Esophagus muscularis mucosa (tissue), 4 donors: ENCODE measurements around the gene LIFR. TPM values are rescaled to one million over a fixed set of nuclear protein-coding genes. Genes with fewer than 3 reads are reported as not detected.

Source experiments
- DNase-seq: peaks from one replicate; pipeline ENCODE4 v3.0.0-alpha.2; 2017; ENCODE audit errors: extremely low spot score
- H3K27ac ChIP-seq, 4 donors: fragments of 200-600 bp; sonication (generic); replicated peaks in 1 of 4; 1 replicate in 3 of 4; 2 replicates in 1 of 4; pipeline ENCODE4 v1.5.1; 2016 to 2019; ENCODE audit warnings: mild to moderate bottlenecking in 1 of 4
- H3K27me3 ChIP-seq, 4 donors: fragments of 200-600 bp; sonication (generic); one replicate each; pipeline versions ENCODE4 v1.5.1 to v1.6.0; 2016 to 2019
- H3K36me3 ChIP-seq, 4 donors: fragments of 200-600 bp; sonication (generic); one replicate each; pipeline ENCODE4 v1.5.1; 2016 to 2019
- H3K4me1 ChIP-seq, 4 donors: fragments of 200-600 bp; sonication (generic); one replicate each; pipeline ENCODE4 v1.5.1; 2016 to 2019
- H3K4me3 ChIP-seq, 4 donors: fragments of 200-600 bp; sonication (generic); 1 replicate in 2 of 4; 2 replicates in 2 of 4; pipeline ENCODE4 v1.5.1; 2016 to 2019; ENCODE audit warnings: mild to moderate bottlenecking in 4 of 4, moderate library complexity in 1 of 4
- H3K9me3 ChIP-seq, 4 donors: fragments of 200-600 bp; sonication (generic); 1 replicate in 3 of 4; 2 replicates in 1 of 4; pipeline ENCODE4 v1.5.1; 2016 to 2019
- EP300 ChIP-seq: sonication (generic); formaldehyde crosslinking; IDR thresholded peaks from one replicate; pipeline ENCODE4 v1.6.1; 2017; ENCODE audit warnings: antibody characterized with exemption
- POLR2A ChIP-seq: fragments of 450-650 bp; IDR thresholded peaks from one replicate; pipeline ENCODE4 v1.6.1; 2017; ENCODE audit warnings: antibody characterized with exemption, moderate library complexity, mild to moderate bottlenecking, low read depth
- POLR2AphosphoS5 ChIP-seq, 2 donors: sonication (generic); formaldehyde crosslinking; IDR thresholded peaks; one replicate each; pipeline ENCODE4 v1.6.1; 2017; ENCODE audit warnings: antibody characterized with exemption in 2 of 2
- WGBS: methylation state at CpG from one replicate; pipeline ENCODE4 v1.1.5; 2018; 5-methylcytosine and 5-hydroxymethylcytosine counted together
- intact Hi-C: fragments of 100-400 bp; cut with DNase I; formaldehyde crosslinking; loops from one replicate; pipeline ENCODE4 v1.15.1; 2023
- total RNA-seq, 4 donors: library from RNA; depleted of rRNA; stranded (reverse); fragments of >200 nt; gene quantifications; one replicate each; pipeline versions ENCODE4 v1.1.0 to v1.2.1, GENCODE V29; 2016
- TF ChIP-seq, protein P1 (sequence below), 3 experiments: fragments of 200-600 bp in 2 of 3; fragments of 450-650 bp in 1 of 3; sonication (generic) in 2 of 3; IDR thresholded peaks; one replicate each; pipeline ENCODE4 v1.5.1; 2017 to 2019; ENCODE audit warnings: antibody characterized with exemption in 3 of 3, mild to moderate bottlenecking in 2 of 3, moderate library complexity in 1 of 3

LIFR gene
- total RNA-seq, 4 donors from 2014 or later: 72.3 to 102 (median 90.1) TPM

DNA sequence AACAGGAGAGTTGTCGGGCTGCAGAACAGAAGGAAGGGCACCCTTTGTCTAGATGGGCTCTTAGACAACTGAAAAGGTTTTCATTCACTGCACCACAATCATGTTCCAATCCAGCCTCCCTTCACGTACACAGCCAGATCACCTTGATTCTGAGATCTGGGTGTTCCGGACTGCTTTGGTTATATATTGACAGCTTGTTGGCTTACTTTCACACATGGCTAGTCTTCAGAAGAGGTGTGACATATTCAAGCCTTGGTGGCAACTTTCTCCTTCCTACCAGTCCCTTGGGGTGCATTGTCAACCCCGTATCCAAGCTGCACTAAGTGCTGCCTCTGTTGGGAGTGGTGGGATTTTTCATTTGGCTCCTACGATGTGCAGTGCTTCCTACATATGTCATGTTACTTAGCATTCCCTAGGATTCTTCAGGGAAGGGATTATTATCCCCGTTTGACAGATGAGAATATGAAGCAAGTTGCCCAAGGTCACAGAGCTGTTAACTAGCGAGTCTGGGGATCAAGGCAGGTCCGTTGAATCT lies 100.6 kb downstream of the LIFR start:
- Histone ChIP-seq H3K27me3 (no peaks in the 10 kb centered on the region), H3K36me3 (peaks cover 0 to 4% (median 0%) of the 10 kb centered on the region in 4 donors), H3K27ac (no peak overlapping the region), H3K4me1 (no peaks in the 10 kb centered on the region), H3K4me3 (no peak overlapping the region), H3K9me3 (no peaks in the 10 kb centered on the region)
- intact Hi-C loops: no loop called here
- 91% methylated on average over 8 of the region's 8 CpGs for WGBS
- no peak for DNase-seq
- TF ChIP-seq POLR2A (no peak), POLR2AphosphoS5 (IDR thresholded peaks at IDR 0.05) (no peak), EP300 (no peak)
- TF ChIP-seq, protein P1, sequence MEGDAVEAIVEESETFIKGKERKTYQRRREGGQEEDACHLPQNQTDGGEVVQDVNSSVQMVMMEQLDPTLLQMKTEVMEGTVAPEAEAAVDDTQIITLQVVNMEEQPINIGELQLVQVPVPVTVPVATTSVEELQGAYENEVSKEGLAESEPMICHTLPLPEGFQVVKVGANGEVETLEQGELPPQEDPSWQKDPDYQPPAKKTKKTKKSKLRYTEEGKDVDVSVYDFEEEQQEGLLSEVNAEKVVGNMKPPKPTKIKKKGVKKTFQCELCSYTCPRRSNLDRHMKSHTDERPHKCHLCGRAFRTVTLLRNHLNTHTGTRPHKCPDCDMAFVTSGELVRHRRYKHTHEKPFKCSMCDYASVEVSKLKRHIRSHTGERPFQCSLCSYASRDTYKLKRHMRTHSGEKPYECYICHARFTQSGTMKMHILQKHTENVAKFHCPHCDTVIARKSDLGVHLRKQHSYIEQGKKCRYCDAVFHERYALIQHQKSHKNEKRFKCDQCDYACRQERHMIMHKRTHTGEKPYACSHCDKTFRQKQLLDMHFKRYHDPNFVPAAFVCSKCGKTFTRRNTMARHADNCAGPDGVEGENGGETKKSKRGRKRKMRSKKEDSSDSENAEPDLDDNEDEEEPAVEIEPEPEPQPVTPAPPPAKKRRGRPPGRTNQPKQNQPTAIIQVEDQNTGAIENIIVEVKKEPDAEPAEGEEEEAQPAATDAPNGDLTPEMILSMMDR (IDR thresholded peaks at IDR 0.05): no peak

GRCh38 chr5:38453921-38454320 lies 102.5 kb downstream of the LIFR start:
- DNase-seq: no peak
- intact Hi-C loops: no loop called here
- TF ChIP-seq POLR2AphosphoS5 (IDR thresholded peaks at IDR 0.05) (no peak), EP300 (no peak), POLR2A (no peak)
- TF ChIP-seq, protein P1 (IDR thresholded peaks at IDR 0.05): no peak
- Histone ChIP-seq H3K27ac (no peak overlapping the region), H3K36me3 (peaks cover 0 to 4% (median 0%) of the 10 kb centered on the region in 4 donors), H3K4me1 (no peaks in the 10 kb centered on the region), H3K4me3 (no peak overlapping the region), H3K9me3 (no peaks in the 10 kb centered on the region), H3K27me3 (no peaks in the 10 kb centered on the region)
- WGBS: 92% methylated on average over 11 of the region's 11 CpGs

DNA sequence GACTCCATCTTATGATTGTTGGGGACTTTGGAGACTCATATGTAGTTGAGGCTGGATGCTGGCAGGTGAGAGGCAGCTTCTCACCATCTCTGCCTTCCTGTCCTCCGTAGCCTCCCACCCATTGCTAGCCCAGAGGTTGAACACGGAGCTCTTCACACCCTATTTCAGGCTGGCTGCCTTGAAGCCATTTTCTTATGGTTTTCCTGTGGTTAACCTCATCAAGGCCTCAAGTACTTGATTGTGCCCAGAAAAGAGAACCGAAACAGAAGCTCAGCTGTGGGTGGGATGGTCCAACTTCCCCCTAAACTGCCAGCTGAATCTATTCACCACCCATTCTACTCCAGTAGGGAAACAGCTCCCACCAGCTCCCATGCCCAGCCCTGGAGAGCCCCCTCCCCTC lies 102.9 kb downstream of the LIFR start:
- intact Hi-C loops: no loop called here
- Histone ChIP-seq H3K4me1 (peaks cover 0 to 4% (median 2%) of the 10 kb centered on the region in 4 donors), H3K36me3 (peaks cover 0 to 4% (median 0%) of the 10 kb centered on the region in 4 donors), H3K9me3 (no peaks in the 10 kb centered on the region), H3K4me3 (no peak overlapping the region), H3K27me3 (no peaks in the 10 kb centered on the region), H3K27ac (no peak overlapping the region)
- WGBS: 97% methylated on average over 3 of the region's 3 CpGs
- DNase-seq: no peak
- TF ChIP-seq POLR2A: no peak
- TF ChIP-seq POLR2AphosphoS5 (IDR thresholded peaks at IDR 0.05): no peak
- TF ChIP-seq, protein P1 (IDR thresholded peaks at IDR 0.05): no peak
- no peak for TF ChIP-seq EP300

DNA sequence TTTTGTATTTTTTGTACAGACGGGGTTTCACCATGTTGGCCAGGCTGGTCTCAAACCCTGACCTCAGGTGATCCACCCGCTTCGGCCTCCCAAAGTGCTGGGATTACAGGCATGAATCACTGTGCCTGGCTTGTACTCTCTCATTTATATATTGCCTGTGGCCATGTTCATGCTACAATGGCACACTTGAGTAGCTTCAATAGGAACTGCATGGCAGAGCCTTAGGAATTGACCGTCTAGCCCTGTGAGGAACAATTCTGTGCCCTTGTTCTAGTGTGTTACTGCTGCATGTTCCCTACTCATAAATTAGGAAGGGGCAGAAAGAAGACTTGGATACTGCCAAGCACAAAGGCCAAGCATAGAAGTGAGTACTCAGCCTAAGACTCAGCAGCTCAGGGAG lies 104.2 kb downstream of the LIFR start:
- H3K4me3 ChIP-seq: no peak overlapping the region
- no peaks in the 10 kb centered on the region for H3K9me3 ChIP-seq
- 96% methylated on average over 4 of the region's 4 CpGs for WGBS
- no peak for DNase-seq
- TF ChIP-seq POLR2A: no peak
- TF ChIP-seq EP300: no peak
- TF ChIP-seq, protein P1 (IDR thresholded peaks at IDR 0.05): no peak
- TF ChIP-seq POLR2AphosphoS5 (IDR thresholded peaks at IDR 0.05): no peak
- peaks cover 0 to 12% (median 7%) of the 10 kb centered on the region in 4 donors for H3K4me1 ChIP-seq
- peaks cover 0 to 4% (median 0%) of the 10 kb centered on the region in 4 donors for H3K36me3 ChIP-seq
- intact Hi-C loops: no loop called here
- no peaks in the 10 kb centered on the region for H3K27me3 ChIP-seq
- no peak overlapping the region for H3K27ac ChIP-seq
